NCI-H1417 treated with DMSO at 0.1 percent for 48 hours (cell line): ENCODE data around the gene HBA1.
"Not testable (repeated sequence)": the region's sequence is repeated elsewhere in the genome, so short reads cannot be mapped to it uniquely, and the experiment has no call there.

Experiments used
- DNase-seq: peaks from one replicate; lab custom pipeline; 2025; lab: John Stamatoyannopoulos, UW

The HBA1 gene

GRCh38 chr16:176477-177382 lies at the start of gene HBA1:
Gene HBA1, plus strand, starts transcription at chr16:176680. Its CDS starts 37 bp downstream, at chr16:176717.
- DNase-seq, result not testable (repeated sequence)

DNA sequence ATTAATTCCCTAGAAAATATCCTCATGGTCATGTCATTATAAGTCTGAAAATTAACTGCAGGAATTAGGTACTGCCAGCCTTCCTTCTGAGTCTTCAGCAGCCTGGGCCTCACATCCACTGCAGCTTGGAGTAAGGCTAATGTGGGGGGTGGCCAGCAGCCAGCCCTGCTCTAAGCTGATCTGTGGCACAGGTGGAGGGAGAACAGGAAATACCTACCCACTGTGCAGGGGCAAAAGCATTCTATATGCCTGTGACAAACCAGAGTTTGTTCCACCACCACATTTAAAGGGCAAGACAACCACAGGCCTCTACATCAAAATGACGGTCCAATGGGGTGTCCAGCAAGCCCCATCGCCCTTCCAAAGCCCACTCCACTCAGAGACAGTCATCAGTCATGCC lies 47.4 kb upstream of the HBA1 start:
- DNase-seq, result no peak

DNA sequence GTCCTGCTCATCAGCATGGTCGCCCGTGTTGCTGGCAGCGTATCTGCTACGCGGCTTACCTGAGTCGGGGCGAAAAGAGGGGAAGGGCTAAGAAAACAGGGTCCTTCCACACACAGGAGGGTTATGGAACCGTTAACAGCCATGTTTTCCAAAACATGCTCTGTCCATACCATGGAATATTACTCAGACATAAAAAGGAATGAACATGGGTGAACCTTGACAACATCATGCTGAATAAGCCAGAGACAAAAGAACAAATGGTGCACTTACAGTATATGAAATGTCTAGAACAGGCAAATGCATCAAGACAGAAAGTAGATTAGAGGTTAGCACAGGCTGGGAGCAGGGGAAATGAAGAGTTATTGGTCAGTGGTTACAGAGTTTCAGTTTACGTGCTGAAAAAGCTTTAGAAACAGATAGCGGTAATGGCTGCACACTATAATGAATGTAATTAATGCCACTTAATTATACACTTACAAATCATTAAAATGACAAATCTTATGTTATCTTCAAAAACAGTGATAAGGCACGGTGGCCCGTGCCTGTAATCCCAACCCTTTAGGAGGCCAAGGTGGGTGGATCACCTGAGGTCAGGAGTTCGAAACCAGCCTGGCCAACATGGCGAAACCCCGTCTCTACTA lies 45.8 kb upstream of the HBA1 start:
- no peak for DNase-seq

GRCh38 chr16:132120-132519 lies 44.4 kb upstream of the HBA1 start:
- no peak for DNase-seq

- DNase-seq, result no peak
These were observed 42.8 kb upstream of the HBA1 start for GRCh38 chr16:133716-134115.

- no peak for DNase-seq
These were observed 38.4 kb upstream of the HBA1 start for GRCh38 chr16:138049-138417.

DNA sequence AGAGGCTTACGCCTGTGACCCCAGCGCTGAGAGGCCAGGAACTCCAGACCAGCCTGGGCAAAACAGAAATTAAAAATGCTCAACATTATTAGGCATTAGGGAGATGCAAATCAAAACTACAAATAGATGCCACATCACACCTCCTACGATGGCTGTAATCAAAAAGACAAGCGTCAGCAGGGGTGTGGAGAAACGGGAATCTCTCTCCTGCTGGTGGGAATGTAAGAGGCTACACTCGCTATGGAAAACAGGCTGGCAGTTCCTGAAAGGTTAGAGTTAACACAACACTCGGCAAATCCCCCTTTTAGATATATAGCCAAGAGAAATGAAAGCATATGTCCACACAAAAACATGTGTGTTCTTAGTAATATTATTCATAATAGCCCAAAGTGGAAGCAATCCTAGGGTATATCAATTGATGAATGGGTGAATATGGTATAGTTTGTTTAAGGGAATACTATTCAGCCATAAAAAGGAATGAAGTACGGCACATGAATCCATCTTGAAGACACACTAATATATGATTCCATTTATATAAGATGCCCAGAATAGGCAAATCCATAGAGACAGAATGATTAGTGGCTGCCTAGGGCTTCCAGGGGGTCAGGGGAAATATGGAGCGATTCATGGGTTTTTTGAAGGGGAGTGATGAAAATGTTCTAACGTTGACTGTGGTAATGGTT lies 36.2 kb upstream of the HBA1 start:
- no peak for DNase-seq

GRCh38 chr16:142405-142967 lies 34.0 kb upstream of the HBA1 start:
- DNase-seq, result no peak

GRCh38 chr16:143047-143446 lies 33.4 kb upstream of the HBA1 start:
- DNase-seq, result no peak

DNA sequence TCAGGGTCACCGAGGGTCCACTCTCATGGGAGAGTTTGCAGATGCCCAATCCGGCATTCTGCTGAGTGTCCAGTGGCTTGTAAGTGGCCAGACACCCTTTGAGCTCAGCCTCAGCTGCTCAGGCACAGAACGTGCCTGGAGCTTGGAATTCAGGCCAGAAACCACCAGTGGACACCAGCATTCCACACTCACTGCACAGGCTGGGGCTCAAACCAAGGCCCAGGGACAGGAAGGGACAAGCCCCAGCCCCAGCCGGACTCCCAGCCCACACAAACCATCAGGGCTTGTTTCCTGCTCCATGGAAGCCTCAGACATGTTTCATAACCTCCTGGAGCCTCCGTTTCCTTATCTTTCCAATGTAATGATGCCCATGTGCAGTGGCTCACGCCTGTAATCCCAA lies 33.0 kb upstream of the HBA1 start:
- no peak for DNase-seq

- no peak for DNase-seq
These were observed 31.7 kb upstream of the HBA1 start for GRCh38 chr16:144797-145252.

GRCh38 chr16:146646-147045 lies 29.8 kb upstream of the HBA1 start:
- no peak for DNase-seq

GRCh38 chr16:149024-149660 lies 27.3 kb upstream of the HBA1 start:
- no peak for DNase-seq

DNA sequence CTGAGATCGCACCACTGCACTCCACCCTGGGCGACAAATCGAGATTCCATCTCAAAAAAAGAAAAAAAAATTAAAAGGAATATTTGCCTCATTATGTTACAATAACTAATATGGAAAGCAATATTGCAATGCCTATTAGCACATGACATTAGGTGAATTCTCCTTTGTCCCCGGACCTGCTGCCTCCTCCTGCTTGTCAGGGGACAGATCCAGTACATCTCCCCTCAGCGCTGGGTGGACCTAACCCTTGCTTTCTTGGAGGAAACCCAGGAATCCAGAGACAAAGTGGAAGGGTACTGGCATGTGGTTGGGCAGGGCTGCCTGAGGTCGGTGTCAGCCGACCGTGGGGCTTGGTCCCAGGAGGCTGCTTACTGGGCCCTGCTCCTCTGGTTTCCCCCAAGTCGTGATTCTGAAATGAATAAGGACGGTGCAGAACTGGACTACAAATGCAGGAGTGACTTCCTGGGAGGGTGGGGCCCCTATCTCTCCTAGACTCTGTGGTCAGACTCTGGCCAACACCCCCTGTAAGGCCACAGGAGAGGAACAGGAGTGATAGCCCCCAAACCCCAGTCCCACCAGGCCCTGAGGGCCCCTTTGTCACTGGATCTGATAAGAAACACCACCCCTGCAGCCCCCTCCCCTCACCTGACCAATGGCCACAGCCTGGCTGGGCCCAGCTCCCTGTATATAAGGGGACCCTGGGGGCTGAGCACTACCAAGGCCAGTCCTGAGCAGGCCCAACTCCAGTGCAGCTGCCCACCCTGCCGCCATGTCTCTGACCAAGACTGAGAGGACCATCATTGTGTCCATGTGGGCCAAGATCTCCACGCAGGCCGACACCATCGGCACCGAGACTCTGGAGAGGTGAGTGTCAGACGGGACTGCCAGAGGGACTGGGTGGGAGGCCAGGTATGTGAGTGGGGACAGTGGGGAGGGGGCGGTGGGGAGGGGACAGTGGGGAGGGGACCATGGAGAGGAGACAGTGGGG lies 24.0 kb upstream of the HBA1 start, which contains the start of gene HBZ:
TSS of gene HBZ (plus strand) at position 504 of the 988 bp plus-strand sequence. CDS start at position 770, 266 bp downstream.
- DNase-seq, result no peak

- not testable (repeated sequence) for DNase-seq
These were observed 23.4 kb upstream of the HBA1 start for GRCh38 chr16:153129-153521.

DNA sequence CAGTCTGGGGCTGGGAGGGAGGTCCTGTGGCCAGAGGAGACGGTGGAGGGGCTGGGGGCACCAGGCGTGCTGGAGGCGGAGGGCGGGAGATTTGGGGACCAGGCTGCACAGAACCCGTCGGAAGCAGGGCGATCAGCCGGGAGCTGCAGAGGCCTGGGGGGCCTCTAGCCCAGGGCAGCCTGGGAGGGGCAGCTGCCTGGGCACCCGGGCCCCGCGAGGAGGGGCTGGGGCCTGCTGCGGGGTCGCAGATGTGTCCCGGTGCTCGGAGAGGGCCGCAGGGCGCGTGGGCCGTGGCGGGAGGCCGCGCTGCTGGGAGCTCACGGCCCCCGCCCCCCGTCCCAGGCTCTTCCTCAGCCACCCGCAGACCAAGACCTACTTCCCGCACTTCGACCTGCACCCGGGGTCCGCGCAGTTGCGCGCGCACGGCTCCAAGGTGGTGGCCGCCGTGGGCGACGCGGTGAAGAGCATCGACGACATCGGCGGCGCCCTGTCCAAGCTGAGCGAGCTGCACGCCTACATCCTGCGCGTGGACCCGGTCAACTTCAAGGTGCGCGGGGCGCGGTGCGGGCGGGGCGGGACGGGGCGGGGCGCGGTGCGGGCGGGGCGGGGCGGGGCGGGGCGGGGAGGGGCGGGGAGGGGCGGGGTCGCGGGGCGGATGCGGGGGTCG lies 22.8 kb upstream of the HBA1 start:
- not testable (repeated sequence) for DNase-seq

- no peak for DNase-seq
These were observed 22.1 kb upstream of the HBA1 start for GRCh38 chr16:154217-155030.

- no peak for DNase-seq
These were observed 21.5 kb upstream of the HBA1 start for GRCh38 chr16:155031-155398.
